Measurements from ENCODE around the gene TMEM131. TPM values are rescaled to one million over a fixed set of nuclear protein-coding genes. Genes with fewer than 3 reads are reported as not detected.
A peak's percentile ranks its signal among the peaks of the same experiment; 100 is the strongest.

TMEM131 gene
- total RNA-seq, 1 donor from 2014 or later: 43.9 TPM

DNA sequence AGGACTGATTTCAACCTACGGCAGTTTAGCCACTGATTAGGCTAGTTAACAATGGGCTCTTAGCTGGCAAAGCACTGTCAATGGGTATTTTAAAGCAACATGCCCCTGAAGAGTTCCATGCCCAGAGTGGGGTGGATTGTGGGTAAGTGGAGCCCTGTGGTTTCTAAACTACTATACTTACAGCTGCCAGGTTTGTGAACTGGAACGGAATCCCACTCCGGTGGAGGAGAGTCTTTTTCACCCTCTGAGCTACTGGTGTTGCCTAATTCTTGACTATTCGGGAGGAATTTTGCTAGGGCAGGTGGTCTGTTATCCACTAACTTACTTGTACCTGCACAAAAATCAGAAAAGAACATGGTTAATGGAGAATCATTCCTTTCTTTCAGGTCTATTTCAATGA is 229.8 kb downstream of the TMEM131 start:
- Mint-ChIP-seq H3K27me3 (ENCODE audit: low read depth) (no peaks in the 10 kb centered on the region), H3K27ac (ENCODE audit: unreplicated experiment) (no peak overlapping the region), H3K4me3 (no peak overlapping the region), H3K9me3 (no peaks in the 10 kb centered on the region), H3K36me3 (ENCODE audit: low read depth) (peaks cover 10% of the 10 kb centered on the region), H3K4me1 (peaks cover 14% of the 10 kb centered on the region)
- TF ChIP-seq CTCF (conservative IDR thresholded peaks at IDR 0.05): no peak
- DNase-seq (ENCODE audit: low read depth, low spot score): no peak

GRCh38 chr2:97764559-97765263 is 231.0 kb downstream of the TMEM131 start:
- H3K27ac Mint-ChIP-seq (ENCODE audit: unreplicated experiment): no peak overlapping the region
- TF ChIP-seq CTCF (conservative IDR thresholded peaks at IDR 0.05): no peak
- no peak overlapping the region for H3K4me3 Mint-ChIP-seq
- H3K9me3 Mint-ChIP-seq: no peaks in the 10 kb centered on the region
- peaks cover 12% of the 10 kb centered on the region for H3K36me3 Mint-ChIP-seq (ENCODE audit: low read depth)
- no peaks in the 10 kb centered on the region for H3K27me3 Mint-ChIP-seq (ENCODE audit: low read depth)
- H3K4me1 Mint-ChIP-seq: peaks cover 9% of the 10 kb centered on the region
- DNase-seq (ENCODE audit: low read depth, low spot score): no peak

- Mint-ChIP-seq H3K4me3 (no peak overlapping the region), H3K27ac (ENCODE audit: unreplicated experiment) (peak overlapping the region; percentile 78), H3K4me1 (peaks cover 9% of the 10 kb centered on the region), H3K36me3 (ENCODE audit: low read depth) (peaks cover 17% of the 10 kb centered on the region), H3K27me3 (ENCODE audit: low read depth) (no peaks in the 10 kb centered on the region), H3K9me3 (no peaks in the 10 kb centered on the region)
- no peak for TF ChIP-seq CTCF (conservative IDR thresholded peaks at IDR 0.05)
- no peak for DNase-seq (ENCODE audit: low read depth, low spot score)
Observed at GRCh38 chr2:97763176-97763845, 232.4 kb downstream of the TMEM131 start.

DNA sequence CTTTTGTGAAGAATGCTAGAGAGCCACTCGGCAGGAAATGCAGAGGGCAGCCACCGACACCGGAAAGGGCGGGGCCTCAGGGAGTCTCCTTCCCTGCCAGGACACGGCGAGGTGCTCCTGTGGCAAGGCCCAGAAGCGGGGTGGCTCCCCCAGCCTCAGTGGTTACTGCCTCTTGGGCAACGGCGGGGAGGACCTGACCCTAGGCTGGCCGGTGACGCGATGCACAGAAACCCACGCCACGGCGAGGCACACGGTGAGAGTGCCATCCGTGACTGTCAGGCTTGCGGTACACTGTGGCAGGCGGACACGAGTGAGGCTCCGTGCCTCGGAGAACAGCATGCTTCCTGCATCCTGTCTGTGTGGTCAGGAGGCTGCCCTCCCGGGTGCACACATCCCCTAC is 234.6 kb downstream of the TMEM131 start:
- H3K4me3 Mint-ChIP-seq: no peak overlapping the region

GRCh38 chr2:97760480-97761049 is 235.2 kb downstream of the TMEM131 start:
- H3K27me3 Mint-ChIP-seq (ENCODE audit: low read depth): no peaks in the 10 kb centered on the region
- H3K4me1 Mint-ChIP-seq: peaks cover 9% of the 10 kb centered on the region
- no peaks in the 10 kb centered on the region for H3K9me3 Mint-ChIP-seq
- DNase-seq (ENCODE audit: low read depth, low spot score): no peak
- H3K27ac Mint-ChIP-seq (ENCODE audit: unreplicated experiment): peak overlapping the region; percentile 88
- H3K4me3 Mint-ChIP-seq: no peak overlapping the region
- peaks cover 17% of the 10 kb centered on the region for H3K36me3 Mint-ChIP-seq (ENCODE audit: low read depth)
- no peak for TF ChIP-seq CTCF (conservative IDR thresholded peaks at IDR 0.05)

More for the DNA sequence above, 234.6 kb downstream of the TMEM131 start:
- DNase-seq (ENCODE audit: low read depth, low spot score): no peak
- no peak overlapping the region for H3K27ac Mint-ChIP-seq (ENCODE audit: unreplicated experiment)
- H3K36me3 Mint-ChIP-seq (ENCODE audit: low read depth): peaks cover 17% of the 10 kb centered on the region
- no peak for TF ChIP-seq CTCF (conservative IDR thresholded peaks at IDR 0.05)
- no peaks in the 10 kb centered on the region for H3K9me3 Mint-ChIP-seq
- peaks cover 9% of the 10 kb centered on the region for H3K4me1 Mint-ChIP-seq
- no peaks in the 10 kb centered on the region for H3K27me3 Mint-ChIP-seq (ENCODE audit: low read depth)

All from neural crest cell (in vitro differentiated cells).